Stomach smooth muscle (tissue), 2 donors: ENCODE measurements around the gene RASAL1.

Experiments
- H3K27ac ChIP-seq: one replicate; pipeline ENCODE4 v1.7.0; 2013; ENCODE audit warnings: mild to moderate bottlenecking, low read length, inconsistent platforms
- H3K27me3 ChIP-seq, 2 donors: one replicate each; pipeline ENCODE4 v1.7.0; 2013; ENCODE audit warnings: low read length in 2 of 2; ENCODE audit not compliant: insufficient read depth in 2 of 2, control insufficient read depth in 1 of 2
- H3K36me3 ChIP-seq, 2 donors: one replicate each; pipeline ENCODE4 v1.7.0; 2013; ENCODE audit warnings: low read length in 2 of 2; ENCODE audit not compliant: control insufficient read depth in 2 of 2, insufficient read depth in 2 of 2
- H3K4me1 ChIP-seq: one replicate; pipeline ENCODE4 v1.7.0; 2013; ENCODE audit warnings: low read length; ENCODE audit not compliant: control insufficient read depth, insufficient read depth
- H3K4me3 ChIP-seq, 2 donors: one replicate each; pipeline ENCODE4 v1.7.0; 2013; ENCODE audit warnings: low read length in 2 of 2
- H3K9ac ChIP-seq, 2 donors: one replicate each; pipeline ENCODE4 v1.7.0; 2013; ENCODE audit warnings: low read length in 2 of 2, mild to moderate bottlenecking in 1 of 2
- H3K9me3 ChIP-seq, 2 donors: one replicate each; pipeline ENCODE4 v1.7.0; 2013; ENCODE audit warnings: low read length in 2 of 2; ENCODE audit not compliant: control insufficient read depth in 2 of 2
- donor health status: healthy.
- donor health status: Pancreatic carcinoma.

RASAL1 gene

DNA sequence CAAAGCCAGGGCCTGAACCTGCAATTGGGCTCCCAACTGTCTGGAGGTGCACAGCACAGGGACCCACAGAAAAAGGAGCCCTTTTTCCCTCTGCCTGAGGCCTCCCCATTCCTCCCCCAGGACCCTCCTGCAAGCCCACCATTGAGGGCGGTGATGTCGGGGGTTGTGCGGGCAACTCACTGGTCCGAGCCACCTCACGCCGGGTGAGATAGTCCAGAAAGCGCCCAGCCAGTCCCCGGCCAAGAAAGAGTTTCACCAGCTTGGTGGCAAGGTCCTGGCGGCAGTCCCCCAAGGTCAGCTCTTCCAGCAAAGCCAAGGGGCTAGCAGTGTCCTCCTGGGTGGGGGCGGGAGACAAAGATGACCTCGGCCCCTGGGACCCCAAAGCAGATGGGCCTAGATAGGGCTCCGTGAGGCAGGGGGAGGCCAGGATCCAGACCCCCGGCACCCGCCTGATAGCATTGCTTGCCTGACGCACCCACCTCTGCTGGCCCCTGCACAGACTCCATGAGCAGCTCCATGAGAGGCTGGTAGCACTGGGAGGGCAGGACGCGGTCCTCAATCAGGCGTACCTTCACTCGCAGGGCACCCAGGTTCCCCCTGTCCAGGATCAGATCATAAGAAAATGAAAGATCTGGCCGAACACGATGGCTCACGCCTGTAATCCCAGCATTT lies 20.0 kb downstream of the RASAL1 start:
- Histone ChIP-seq H3K36me3 (no peaks in the 10 kb centered on the region), H3K4me1 (no peaks in the 10 kb centered on the region), H3K9ac (no peak overlapping the region), H3K27ac (no peak overlapping the region), H3K9me3 (no peaks in the 10 kb centered on the region), H3K27me3 (peaks cover 6 to 23% of the 10 kb centered on the region in 2 donors), H3K4me3 (no peak overlapping the region)

DNA sequence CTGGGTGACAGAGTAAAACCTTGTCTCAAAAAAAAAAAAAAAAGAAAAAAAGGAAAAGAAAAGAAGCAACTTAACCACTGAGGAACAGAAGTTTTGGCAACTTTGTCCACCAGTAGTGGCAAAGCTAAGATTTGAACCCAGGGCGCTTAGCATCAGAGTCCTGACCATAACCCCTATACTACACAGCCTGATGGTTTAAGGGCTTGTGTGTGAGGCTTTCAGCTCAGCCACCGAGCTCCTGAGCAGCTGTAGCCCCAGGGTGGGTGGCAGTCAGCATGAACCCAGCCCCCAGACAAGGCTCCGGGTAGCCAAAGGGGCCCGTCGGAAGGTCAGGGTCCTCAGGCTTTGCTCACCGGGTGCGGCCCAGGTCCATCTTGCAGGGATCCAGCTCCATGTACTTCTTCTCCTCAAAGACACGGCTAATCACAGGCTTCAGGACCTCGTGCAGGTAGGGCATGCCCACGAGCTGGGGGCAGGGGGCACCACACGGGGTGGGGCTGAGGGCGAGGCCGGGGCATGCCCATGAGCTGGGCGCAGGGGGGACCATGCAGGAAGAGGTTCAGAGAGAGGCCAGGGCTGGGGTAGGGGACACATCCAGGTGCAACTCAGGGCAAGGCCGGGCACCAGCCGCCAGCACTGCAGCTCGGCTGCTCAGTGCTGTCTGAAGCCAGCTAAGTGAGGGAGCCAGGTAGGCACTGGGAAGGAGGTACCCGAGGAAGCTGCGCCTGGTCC lies 20.9 kb downstream of the RASAL1 start:
- Histone ChIP-seq H3K9me3 (no peaks in the 10 kb centered on the region), H3K4me1 (no peaks in the 10 kb centered on the region), H3K27me3 (peaks cover 6 to 18% of the 10 kb centered on the region in 2 donors), H3K36me3 (no peaks in the 10 kb centered on the region), H3K9ac (no peak overlapping the region), H3K27ac (no peak overlapping the region), H3K4me3 (no peak overlapping the region)

- Histone ChIP-seq H3K9me3 (no peaks in the 10 kb centered on the region), H3K27ac (no peak overlapping the region), H3K9ac (no peak overlapping the region), H3K4me1 (no peaks in the 10 kb centered on the region), H3K27me3 (peaks cover 6 to 16% of the 10 kb centered on the region in 2 donors), H3K36me3 (no peaks in the 10 kb centered on the region), H3K4me3 (no peak overlapping the region)
These were observed 22.2 kb downstream of the RASAL1 start for GRCh38 chr12:113113397-113113796.

DNA sequence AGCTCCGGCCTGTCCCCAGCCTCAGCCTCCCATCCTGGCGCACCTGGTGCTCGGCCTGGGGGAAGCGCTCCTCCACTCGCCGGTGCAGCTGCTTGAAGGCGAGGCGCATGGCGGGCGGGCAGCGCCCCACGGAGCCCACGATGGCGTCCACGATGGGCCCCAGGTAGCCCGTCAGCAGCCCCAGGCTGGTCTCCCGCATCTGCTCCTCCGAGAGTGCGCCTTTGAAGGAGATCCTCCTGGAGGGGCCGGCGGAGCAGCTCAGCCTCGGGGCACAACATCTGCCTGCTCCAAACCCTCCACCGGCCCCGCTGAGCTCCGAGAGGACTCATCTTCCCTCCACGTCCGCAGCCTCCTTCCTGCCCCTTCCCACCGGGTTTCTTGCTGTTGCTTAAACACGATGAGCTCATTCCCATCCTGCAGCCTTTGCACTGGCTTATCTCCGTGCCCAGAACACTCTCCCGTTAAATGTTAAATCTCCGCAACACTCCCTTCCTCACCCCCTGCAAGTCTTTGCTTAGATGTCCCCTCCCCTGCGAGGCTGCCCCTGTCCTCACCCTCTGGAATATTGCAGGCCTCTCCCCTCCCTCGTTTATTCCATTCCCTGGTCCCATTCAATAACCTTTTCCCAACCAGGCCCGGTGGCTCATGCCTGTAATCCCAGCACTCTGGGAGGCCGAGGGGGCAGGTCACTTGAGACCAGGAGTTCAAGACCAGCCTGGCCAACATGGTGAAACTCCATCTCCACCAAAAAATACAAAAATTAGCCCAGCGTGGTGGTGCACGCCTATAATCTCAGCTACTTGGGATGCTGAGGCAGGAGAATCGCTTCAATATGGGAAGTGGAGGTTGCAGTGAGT lies 23.3 kb downstream of the RASAL1 start:
- peaks cover 6 to 16% of the 10 kb centered on the region in 2 donors for H3K27me3 ChIP-seq
- no peaks in the 10 kb centered on the region for H3K4me1 ChIP-seq
- no peak overlapping the region for H3K4me3 ChIP-seq
- H3K9me3 ChIP-seq = no peaks in the 10 kb centered on the region
- H3K27ac ChIP-seq = no peak overlapping the region
- no peaks in the 10 kb centered on the region for H3K36me3 ChIP-seq
- H3K9ac ChIP-seq = no peak overlapping the region

GRCh38 chr12:113111247-113111646 lies 24.3 kb downstream of the RASAL1 start:
- H3K27ac ChIP-seq = no peak overlapping the region
- no peak overlapping the region for H3K4me3 ChIP-seq
- no peaks in the 10 kb centered on the region for H3K9me3 ChIP-seq
- no peak overlapping the region for H3K9ac ChIP-seq
- H3K36me3 ChIP-seq = no peaks in the 10 kb centered on the region
- no peaks in the 10 kb centered on the region for H3K4me1 ChIP-seq
- peaks cover 6 to 16% of the 10 kb centered on the region in 2 donors for H3K27me3 ChIP-seq

- H3K9ac ChIP-seq = no peak overlapping the region
- peaks cover 7 to 15% of the 10 kb centered on the region in 2 donors for H3K27me3 ChIP-seq
- no peaks in the 10 kb centered on the region for H3K4me1 ChIP-seq
- H3K36me3 ChIP-seq = no peaks in the 10 kb centered on the region
- no peak overlapping the region for H3K4me3 ChIP-seq
- no peak overlapping the region for H3K27ac ChIP-seq
- H3K9me3 ChIP-seq = no peaks in the 10 kb centered on the region
These were observed 25.5 kb downstream of the RASAL1 start for GRCh38 chr12:113109872-113110599.

DNA sequence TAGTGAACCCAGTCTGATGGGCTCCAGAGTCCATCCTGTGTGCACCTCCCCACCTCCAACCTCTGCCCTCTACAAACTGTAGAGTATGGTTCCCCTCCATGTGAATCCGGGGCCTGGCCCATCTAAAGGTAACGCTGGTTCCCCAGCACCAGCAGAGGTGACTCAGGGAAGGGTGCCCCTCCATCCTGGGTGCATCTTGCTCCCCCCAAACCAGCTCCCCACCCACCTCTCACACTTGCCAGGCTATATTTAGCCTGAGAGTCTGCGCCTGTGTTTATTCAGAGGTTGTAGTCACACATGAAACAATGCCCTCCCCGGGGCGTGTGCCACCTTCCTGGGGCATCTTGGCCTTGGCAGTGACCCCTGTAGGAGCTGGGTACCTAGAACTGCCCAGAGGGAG lies 26.2 kb downstream of the RASAL1 start:
- Histone ChIP-seq H3K9ac (no peak overlapping the region), H3K27ac (no peak overlapping the region), H3K36me3 (no peaks in the 10 kb centered on the region), H3K27me3 (peaks cover 5 to 14% of the 10 kb centered on the region in 2 donors), H3K4me3 (no peak overlapping the region), H3K9me3 (no peaks in the 10 kb centered on the region), H3K4me1 (no peaks in the 10 kb centered on the region)

DNA sequence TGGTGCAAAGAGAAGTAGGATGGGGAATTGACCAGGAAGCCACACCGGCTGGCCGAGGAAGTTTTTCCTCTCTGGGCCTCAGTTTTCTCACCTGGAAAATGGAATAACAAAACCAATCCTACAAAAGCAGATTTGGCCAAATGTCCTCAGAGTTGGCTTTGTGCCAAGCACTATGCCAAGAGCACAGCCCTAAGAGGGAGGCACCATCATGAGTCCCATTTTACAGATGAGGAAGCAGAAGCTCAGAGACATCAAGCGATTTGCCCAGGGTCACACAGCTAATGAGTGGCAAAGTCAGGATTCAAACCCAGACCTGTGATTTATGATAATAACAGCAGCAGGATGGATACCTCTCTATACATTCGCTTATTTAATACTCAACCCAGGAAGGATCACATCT lies 27.3 kb downstream of the RASAL1 start:
- H3K27me3 ChIP-seq = peaks cover 11 to 12% of the 10 kb centered on the region in 2 donors
- no peaks in the 10 kb centered on the region for H3K4me1 ChIP-seq
- H3K9ac ChIP-seq = no peak overlapping the region
- H3K36me3 ChIP-seq = no peaks in the 10 kb centered on the region
- no peaks in the 10 kb centered on the region for H3K9me3 ChIP-seq
- no peak overlapping the region for H3K4me3 ChIP-seq
- no peak overlapping the region for H3K27ac ChIP-seq

DNA sequence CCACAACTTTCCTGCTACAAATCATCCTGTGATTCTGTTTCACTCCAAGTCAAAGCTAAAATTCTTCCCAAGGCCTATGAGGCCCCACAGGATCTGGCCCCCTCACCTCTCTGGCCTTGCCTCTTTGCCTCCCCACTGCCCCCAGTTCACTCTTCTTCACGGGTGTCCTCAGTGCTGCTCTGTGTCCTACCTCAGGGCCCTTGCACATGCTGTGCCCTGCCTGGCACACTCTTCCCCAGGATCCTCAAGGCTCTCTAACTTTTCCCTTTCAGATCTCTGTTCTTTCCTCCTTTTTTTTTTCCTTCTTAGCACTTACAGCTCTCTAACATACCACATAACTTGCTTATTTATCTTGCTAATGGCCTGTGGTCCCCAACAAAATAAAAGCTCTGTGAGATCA lies 29.2 kb downstream of the RASAL1 start:
- H3K9ac ChIP-seq = no peak overlapping the region
- no peaks in the 10 kb centered on the region for H3K36me3 ChIP-seq
- peaks cover 12 to 18% of the 10 kb centered on the region in 2 donors for H3K27me3 ChIP-seq

DNA sequence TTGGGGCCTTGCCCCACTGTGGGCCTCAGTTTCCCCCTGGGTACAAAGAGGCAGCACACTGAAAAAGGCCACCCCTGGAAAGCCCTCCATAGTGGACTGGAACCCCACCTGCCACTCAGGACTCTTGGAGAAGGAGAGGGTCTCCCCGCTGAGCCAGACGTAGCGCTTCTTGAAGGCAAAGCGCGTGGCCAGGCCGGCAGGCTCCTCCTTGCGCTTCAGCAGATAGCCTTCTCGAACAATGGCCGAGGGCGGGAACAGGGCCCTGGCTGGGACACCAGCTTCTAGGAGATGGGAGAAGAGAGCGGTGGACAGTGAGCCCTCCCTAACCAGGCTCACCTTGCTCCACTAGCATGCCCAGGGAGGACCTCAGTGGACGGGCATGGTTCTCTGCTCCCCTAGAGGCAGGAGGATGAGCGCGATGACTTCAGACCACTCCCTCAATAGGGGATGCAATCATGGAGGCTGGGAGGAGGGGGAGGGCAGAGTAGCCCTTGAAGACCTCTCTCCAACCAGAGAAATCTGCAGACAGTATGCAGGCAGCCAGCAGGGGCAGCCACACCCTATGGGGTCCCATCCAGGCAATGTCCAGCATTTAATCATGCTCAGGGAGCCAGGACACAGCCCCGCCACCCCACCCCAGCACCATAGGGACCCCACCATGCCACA lies 29.8 kb downstream of the RASAL1 start:
- Histone ChIP-seq H3K4me1 (no peaks in the 10 kb centered on the region), H3K4me3 (no peak overlapping the region), H3K27me3 (peaks cover 14 to 20% of the 10 kb centered on the region in 2 donors), H3K9ac (no peak overlapping the region), H3K9me3 (no peaks in the 10 kb centered on the region), H3K27ac (no peak overlapping the region), H3K36me3 (no peaks in the 10 kb centered on the region)

More for the DNA sequence above, 29.2 kb downstream of the RASAL1 start:
- Histone ChIP-seq H3K27ac (no peak overlapping the region), H3K4me1 (no peaks in the 10 kb centered on the region), H3K9me3 (no peaks in the 10 kb centered on the region), H3K4me3 (no peak overlapping the region)
